Kidney glomerular epithelial cell (primary cell): ENCODE measurements around the gene SEC11A.
"Not testable (repeated sequence)": the region's sequence is repeated elsewhere in the genome, so short reads cannot be mapped to it uniquely, and the experiment has no call there.

ENCODE experiments used
- DNase-seq: peaks from one replicate; lab custom pipeline; 2025; lab: John Stamatoyannopoulos, UW

SEC11A gene

DNA sequence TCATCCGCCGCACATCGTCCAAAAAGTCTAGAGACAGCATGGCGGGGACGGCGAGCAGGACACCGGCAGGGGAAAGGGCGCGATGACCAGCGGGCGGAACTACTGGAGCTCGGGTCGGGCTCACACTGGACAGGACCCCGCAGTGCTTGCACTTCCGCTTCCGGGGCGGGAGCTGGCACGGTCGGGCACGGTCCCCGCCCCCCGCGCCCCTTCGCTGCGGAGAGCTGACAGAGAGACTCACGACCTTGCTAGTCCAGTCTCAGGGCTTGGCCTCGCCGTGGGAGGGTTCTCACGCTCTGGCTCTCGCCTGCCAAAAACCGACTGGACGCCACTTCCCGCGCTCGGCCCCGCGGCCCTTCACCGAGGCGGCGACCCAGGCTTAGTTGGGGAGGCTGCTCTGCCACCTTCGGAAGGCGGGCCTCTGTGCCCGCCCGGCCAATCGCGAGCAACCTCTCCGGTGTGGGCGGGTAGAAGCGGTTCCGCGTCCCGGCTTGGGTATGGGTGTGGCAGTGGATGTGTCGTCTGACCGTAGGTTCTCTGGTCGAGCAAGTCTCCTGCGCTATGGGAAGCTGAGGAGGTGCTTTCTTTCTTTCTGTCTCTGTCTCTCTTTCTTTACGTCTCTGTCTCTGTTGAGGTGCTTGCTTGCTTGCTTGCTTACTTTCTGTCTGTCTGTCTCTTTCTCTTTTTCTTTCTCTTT is at the start of gene SEC11A:
SEC11A (minus strand) TSS at position 104 of the 697 bp plus-strand sequence; CDS start at position 40, 64 bp downstream.
- DNase-seq, result peak; percentile 97

DNA sequence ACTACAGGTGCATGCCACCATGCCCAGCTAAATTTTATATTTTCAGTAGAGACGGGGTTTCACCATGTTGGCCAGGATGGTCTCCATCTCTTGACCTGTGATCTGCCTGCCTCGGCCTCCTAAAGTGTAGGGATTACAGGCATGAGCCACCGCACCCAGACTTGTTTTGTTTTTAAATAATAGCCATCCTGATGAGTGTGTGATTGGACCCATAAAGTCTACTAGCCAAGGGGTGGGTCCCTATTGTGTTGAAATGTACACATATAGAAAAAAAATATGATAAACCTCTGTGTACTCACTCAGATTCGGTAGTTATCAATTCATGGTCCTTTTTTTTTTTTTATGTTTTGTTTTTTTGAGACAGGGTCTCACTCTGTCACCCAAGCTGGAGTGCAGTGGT is 49.7 kb upstream of the SEC11A start:
- no peak for DNase-seq

DNA sequence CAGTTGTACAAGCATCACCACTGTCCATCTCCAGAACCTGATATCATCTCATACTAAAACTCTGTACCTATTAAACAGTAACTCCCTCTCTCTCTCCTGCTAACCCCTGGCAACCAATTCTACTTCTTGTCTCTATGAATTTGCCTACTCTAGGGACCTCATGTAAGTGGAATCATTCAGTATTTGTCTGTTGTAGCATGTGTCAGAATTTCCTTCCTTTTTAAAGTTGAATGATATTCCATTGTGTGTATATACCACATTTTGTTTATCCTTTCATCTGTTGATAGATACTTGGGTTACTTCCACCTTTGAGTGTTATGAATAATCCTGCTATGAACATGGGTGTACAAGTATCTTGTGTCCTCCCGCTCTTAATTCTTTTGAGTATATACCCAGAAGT is 49.0 kb upstream of the SEC11A start:
- DNase-seq, result no peak

DNA sequence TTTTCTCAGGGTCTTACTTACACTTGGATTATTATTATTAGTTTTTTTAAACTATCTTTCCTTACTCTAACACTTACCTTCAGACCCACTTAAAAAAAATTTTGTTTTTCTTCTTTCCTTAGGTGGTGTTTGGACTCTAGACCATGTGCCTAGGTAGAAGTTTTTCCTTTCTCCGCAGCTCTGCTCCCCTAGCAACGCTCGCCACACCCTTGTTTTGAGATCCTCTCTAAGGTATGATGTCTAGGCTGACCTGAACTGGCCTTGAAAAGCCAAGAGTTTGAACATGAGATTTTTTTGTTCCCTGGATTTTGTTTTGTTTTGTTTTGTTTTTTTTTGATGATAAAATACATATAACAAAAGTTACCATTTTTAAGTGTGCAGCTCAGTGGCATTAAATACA is 48.6 kb upstream of the SEC11A start:
- DNase-seq, result no peak

DNA sequence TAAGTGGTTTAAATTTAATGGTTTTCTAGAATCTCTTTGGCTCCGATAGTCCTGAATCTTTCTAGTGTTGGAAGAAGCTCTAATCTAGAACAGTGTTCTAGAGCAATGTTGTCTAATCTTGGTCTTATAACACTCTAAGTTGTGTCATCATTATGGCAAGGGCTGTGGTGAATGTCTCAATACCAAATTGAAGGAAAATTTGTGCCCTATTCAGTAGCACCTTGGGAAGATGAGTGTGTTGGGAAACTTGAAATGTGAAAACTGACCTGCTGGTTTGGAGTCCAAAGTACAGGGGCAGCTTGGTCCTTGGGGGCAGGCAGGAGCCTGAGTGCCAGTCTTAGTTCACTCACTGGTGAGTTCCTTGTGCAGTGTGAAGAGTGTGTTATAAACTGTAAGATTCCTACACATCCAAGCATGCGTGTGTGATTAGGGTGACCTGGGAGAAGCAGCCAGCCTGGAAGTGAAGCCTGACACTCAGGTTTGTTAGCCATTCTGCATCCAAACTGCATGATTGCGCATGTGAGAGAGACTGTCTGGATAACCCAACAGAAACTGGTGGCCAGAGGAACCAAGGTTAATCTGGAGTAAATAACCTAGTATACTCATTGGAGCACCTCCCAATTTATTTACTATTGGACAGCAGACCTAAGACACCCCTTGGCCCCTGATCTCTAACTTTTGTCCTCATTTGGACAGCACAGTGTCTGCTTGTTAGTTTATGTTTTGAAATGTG is 47.1 kb upstream of the SEC11A start:
- no peak for DNase-seq

DNA sequence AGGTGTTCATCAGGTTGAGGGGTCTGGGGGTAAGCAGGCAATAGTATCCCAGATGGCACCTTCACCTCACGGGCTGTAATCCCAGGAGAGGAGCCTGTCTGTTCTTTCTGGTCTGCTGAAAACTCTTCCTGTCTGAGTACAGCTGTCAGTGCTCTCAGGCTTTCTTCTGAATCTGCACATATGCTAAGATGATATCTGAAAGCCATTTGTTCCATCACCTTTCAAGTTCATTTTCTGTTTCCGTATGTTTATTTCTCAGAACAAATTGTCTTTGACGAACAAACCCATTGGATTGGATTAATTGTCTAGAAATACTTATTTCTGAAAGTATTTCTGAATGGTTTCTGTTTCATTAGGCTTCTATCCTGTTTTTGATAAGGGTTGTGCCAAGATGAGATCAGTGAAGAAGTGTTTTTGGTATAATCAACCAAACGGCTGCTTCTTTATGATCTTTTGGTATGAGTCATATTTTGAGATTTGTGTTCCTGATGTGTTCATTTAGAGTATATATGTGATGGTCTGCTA is 45.7 kb upstream of the SEC11A start:
- DNase-seq, result no peak

DNA sequence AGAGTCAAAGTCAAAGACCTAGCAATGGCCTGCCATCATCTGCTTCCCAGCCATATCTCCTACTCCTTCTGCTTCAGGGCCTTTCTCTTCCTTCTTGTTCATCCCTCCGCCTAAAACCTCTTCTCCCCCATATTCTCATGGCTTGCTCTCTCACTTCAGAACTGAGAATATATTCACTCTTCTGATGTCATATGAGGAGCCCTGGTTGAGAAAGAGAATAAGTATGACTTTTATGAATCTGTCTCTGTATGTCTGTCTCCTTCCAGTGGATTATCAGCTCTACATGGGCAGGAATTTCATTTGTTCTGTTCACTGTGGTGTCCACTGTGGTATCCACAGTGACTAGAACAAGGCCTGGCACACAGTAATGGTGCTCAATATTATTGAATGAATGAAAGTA is 44.3 kb upstream of the SEC11A start:
- DNase-seq, result no peak

DNA sequence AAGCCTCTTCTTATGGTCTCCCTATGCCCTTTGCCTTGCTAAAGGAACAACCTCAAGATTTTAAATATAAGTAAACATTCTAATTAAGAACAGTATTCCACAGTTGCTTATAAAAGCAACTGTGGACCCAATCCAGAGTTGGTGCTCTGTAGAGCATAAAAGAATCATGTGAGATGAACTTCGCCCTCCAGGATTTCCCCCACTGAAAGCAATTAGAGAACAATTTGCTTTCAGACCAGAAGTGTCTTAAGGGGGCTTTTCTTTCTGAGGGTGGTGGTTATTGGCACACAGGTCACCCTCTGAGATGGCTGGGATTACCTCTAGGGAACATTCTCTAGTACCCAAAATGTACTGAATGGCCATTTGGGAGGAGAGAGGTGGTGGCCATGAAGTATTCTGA is 43.1 kb upstream of the SEC11A start:
- no peak for DNase-seq

DNA sequence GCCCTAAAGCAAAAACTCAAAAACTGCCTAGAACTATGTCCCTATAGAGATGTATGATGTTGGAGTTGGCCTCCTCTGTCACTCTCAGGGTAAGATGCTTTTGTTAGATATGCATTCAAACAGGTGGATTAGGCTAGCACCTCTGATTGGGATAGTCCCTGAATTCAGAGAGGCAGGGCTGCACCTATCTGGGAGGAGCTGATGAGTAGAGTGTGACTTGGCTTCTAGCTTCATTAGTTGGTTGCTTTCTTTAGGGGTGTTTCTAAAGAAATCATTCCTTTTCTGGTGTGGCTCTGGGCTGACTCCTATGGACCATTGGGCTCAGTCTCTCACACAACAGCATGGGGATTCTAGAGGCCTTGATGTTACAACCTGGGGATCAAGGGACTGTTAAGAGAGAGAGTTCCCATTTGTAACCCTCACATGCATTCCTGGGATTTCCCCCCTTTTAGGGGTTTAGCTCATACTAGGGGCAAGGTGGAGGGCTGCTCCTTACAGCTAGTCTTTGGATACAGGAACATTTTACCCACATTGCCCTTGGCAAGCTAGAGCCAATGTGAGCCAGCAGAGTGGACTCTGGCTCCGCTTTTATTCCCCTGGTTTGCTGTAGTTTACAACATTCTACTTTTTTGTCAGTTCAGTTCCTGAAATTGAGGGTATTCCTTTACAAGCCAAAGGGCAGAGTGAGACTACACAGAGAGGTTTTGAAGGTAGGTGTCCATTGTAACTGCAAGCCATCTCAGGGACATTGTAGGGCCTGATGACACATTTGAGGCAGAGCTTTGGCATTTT is 40.0 kb upstream of the SEC11A start:
- no peak for DNase-seq

DNA sequence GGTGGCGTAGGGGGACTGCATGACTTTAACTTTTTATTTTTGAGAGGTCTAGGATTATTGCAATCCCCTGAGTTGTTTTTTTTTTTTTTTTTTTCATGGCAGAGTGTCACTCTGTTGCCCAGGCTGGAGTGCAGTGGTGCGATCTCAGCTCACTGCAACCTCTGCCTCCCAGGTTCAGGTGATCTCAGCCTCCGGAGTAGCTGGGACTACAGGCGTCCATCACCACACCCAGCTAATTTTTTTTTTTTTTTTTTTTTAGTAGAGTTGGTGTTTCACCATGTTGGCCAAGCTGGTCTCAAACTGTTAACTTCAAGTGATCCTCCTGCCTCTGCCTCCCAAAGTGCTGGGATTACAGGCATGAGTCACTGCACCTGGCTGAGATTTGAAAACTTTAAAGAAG is 39.0 kb upstream of the SEC11A start:
- DNase-seq, result not testable (repeated sequence)

DNA sequence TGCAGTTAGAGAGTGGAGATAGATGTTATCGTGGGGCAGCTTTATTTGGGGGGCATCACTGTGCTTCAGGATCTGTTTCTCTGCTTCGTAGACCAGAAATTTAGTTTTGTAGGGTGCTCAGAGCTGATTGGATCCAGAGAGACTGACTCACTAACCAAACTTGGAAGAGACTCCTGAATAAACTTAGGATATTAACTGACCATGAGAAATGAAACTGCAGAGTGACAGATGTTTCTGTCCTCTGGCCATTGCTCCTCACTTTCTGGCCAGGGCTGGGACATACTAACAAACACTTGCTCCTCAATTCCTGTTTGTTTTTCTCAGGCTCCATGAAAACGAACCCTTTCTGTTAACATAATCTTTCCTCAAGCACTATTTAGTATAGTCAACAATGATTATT is 36.8 kb upstream of the SEC11A start:
- peak; percentile 21 for DNase-seq

DNA sequence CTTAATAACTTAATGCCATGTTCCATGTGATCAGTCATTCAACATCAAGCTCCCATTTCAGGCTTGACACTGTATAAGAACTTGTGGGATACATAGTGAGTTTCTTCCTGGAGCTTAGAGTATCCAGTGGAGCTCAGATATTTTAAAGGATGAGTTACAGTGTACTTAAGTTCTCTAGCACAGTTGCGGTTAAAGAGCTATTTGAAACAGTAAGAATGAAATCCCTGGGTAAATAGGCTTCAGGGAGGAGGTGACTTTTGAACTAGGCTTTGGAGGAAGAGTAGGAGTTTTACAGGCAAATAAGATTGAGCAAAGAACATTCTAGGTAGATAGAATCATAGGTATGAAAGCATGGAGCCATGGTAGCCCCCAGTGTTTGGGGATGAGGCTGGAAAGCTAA is 36.3 kb upstream of the SEC11A start:
- DNase-seq, result no peak

DNA sequence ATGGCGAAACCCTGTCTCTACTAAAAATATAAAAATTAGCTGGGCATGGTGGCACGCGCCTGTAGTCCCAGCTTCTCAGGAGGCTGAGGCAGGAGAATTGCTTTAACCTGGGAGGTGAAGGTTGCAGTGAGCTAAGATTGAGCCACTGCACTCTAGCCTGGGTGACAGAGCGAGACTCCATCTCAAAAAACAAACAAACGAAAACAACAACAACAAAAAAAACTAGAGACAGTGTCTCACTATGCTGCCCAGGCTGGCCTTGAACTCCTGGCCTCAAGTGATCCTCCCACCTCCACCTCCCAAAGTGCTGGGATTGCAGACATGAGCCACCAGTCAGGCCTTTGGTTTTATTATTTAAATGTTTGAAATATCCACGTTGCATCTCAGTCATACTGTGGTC is 35.8 kb upstream of the SEC11A start:
- not testable (repeated sequence) for DNase-seq

DNA sequence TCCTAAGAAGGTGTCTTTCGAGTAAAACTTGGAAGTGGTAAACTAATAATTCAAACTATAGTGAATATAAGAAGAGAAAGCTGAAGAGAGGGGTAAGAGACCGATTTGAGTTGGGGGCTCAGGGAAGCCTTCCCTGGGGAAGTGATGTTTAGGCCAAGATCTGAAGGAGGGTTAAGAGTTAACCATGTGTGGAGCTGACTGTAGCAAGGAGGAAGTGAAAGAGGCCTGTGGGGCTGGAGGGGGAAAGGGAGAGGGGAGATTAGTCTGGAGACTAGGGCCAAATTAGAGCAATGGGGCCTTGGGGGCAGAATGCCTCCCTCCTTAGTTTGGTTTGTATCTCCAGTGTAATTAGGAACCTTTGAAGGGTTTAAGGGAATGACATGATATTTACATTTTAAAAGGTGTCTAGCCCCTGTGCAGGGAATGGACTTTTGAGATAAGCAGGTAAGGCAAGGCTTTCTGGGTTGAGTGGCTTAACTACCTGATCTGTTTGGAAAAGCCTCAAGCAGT is 34.7 kb upstream of the SEC11A start:
- DNase-seq, result no peak

DNA sequence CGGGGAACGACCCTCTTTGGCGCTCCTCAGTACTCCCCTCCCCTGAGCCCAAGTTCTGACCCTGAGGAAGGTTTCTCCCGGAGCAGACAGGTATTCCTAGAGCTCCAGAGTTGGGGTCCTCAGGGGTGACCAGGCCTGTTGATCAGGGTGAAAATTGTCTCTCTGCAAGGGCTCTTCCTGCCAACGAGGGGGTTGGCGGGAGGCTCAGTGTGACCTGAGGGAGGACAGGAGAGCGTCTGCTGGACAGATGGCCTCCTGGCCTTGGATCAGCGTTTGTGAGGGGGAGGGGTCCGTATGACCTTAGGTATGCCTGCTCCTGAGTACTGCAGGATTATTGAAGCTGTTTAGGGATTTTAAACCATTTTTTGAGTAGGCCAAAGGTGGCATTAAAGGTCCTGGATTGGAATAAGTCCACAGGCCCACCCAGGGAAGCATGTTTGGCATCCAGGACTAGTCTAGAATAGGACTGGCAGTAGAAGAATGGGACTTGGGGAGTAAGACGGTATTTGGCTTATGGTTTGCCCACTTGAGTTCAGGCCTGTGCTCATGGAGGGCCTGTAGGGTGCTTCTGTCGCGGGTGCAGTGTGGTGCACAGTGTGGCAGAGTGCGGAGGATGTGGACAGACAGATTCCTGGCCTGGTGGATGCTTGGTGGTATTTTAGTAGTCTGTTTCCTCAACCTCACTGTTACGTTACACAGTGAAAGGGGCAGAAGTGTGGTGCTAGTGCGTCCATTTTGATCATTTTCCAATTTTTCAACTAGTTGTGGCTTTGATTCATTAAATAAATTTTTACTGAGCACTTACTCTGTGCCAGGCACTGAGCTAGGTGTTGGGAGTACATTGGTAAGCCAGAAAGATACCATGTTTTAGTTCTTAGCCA is 33.4 kb upstream of the SEC11A start:
- no peak for DNase-seq

DNA sequence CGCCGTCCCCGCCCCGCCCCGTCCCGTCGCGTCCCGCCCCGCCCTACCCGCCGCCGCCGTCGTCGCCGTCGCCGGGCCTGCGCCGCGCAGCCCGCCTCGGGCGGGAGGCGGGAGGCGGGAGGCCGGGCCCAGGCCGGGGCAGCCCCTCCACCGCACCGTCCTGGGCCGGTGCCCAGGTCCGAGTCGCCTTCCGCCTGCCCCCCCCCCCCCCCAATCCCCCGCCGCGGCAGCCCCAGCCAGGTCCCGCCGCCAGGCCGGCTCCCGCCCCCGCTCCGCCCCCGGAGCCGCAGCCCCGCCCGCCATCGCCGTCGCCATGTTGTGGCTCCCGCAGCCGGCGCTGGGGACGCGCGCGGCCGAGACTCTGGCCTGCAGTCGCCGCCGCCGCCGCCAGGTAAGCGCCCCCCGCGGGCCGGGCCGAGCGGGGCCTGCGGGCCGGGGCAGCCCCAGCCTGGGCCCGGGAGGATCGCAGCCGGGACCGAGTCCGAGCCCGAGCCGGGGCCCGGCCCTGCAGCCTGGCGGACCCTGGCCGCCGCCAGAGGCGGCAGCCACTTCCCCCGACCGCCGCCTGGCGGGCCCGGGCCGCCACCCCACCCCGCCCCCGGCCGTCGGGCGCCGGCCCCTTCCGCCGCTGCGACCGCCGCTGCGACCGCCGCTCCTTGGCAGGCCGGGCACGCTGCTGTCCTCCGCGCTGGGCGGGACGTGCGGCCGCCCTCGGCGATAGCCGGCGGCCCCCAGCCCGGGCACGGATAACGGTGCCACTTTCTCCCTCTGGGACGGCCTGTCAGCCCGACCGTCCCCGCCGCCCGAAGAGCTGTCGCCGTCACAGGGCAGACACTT is 32.6 kb upstream of the SEC11A start, which contains the start of gene ZNF592:
ZNF592 (plus strand) TSS at position 319 of the 837 bp plus-strand sequence. CDS start 34,084 bp downstream, outside the sequence.
- DNase-seq, result peak; percentile 41

DNA sequence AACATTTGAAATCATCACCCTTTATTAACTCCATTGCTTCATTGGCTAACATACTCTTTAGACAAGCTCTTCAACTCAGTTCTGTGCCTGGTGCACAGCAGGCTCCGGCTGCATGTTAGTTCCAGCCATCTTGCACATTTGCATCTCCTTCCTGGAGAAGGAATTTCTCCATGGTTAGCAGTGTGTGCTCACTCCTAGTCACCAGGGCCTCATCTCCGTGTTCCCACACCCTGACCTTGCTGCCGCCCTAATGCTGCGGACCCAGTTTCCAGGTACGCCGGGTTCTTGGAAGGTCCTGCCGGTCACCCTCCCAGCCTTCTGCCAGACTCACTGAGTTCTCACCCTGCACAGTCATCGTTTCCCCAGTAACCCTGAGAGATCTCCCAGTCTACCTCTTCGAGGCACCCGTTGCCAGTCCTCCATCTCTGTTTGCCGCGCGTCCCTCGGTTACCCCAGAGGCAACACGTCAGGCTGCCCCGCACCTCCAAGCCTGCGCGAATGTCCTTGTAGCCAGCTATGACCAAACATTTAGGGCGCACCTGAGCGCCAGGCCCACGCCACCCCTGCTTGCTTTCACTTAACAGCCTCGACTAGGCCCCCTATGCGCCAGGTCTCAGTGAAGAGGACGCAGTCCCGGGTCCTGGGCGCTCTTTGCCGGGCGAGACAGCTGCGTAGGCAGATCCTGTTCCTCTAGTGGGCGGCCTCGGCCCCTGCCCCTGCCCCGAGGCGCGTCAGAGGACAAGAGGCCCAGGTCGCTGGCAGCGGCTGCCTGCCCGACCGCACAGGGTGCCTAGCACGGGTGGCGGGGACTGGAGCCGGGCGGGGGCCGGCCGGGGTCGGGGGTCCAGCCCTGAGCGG is 31.7 kb upstream of the SEC11A start:
- DNase-seq, result peak; percentile 45

DNA sequence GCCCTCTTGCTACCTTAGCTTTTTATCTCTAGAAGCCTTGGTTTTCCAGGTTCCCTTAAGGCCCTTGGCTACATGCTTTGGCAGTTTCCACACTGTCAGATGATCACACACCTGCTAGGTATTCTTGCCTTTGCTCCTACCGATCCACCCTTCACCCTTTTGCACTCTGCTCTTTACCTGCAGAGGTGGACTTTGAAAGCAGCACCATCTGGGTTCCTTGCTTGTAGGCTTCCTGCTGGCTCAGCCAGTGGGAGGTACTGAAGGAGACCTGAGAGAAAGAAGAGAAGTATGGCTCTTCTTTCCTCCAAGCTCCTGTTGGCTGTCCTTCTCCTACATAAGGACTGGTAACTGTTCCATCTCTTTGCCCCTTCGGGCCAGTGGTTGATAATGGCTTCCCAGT is 25.2 kb upstream of the SEC11A start:
- DNase-seq, result no peak

DNA sequence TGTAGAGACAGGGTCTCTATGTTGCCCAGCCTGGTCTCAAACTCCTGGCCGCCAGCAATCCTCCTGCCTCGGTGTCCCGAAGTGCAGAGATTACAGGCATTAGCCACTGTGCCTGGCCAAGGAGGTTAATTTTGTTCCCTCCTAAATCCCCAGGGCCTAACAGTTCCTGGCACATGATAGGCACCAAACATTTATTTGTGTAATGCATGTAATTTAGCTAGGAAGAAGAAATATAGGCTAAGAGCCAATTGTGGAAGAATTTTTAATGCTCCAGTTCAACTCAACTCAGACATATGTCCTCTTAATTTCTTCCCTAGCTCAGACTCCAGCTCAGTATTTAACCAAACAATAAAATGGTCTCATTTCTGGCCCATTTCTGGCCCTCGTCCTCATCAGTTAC is 24.8 kb upstream of the SEC11A start:
- no peak for DNase-seq
